Gastrocnemius medialis (tissue), 4 donors: ENCODE measurements around the gene C2orf76.

ENCODE experiments used
- POLR2A ChIP-seq, 2 donors: fragments of 450-650 bp; IDR thresholded peaks; one replicate each; pipeline ENCODE4 v1.6.1; 2017; ENCODE audit warnings: antibody characterized with exemption in 2 of 2, mild to moderate bottlenecking in 2 of 2, moderate library complexity in 2 of 2
- TF ChIP-seq, protein P1 (sequence below), 5 experiments: fragments of 450-650 bp in 3 of 5; fragments of 200-600 bp in 2 of 5; sonication (generic) in 2 of 5; IDR thresholded peaks in 4 of 5; conservative IDR thresholded peaks in 1 of 5; 1 replicate in 4 of 5; 2 replicates in 1 of 5; pipeline ENCODE4 v1.5.1; 2016 to 2019; ENCODE audit warnings: antibody characterized with exemption in 5 of 5, mild to moderate bottlenecking in 3 of 5, moderate library complexity in 3 of 5

DNA sequence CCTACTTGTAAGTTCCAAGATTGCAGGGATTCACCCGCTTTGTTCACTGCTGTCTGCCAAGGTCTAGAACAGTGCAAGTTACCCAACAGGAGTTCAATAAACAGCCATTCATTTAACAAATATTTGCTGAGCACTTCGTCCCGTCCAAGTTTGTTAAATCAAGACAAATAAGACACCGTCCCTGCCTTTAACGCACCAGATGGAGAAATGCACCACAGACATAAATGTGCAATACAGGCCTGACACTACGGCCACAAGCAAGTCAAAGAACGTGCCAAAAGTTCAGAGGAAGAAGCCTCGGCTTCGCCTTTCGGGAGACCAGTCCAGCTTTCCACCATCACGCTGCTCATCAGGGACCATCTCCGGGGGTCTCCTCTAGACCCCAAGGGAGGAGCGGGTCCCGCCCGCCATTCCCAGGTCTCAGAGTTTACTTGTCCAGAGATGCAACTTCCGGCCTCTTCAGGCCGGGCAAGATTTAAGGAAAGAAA, 429 bp downstream of the C2orf76 start:
- TF ChIP-seq, protein P1, sequence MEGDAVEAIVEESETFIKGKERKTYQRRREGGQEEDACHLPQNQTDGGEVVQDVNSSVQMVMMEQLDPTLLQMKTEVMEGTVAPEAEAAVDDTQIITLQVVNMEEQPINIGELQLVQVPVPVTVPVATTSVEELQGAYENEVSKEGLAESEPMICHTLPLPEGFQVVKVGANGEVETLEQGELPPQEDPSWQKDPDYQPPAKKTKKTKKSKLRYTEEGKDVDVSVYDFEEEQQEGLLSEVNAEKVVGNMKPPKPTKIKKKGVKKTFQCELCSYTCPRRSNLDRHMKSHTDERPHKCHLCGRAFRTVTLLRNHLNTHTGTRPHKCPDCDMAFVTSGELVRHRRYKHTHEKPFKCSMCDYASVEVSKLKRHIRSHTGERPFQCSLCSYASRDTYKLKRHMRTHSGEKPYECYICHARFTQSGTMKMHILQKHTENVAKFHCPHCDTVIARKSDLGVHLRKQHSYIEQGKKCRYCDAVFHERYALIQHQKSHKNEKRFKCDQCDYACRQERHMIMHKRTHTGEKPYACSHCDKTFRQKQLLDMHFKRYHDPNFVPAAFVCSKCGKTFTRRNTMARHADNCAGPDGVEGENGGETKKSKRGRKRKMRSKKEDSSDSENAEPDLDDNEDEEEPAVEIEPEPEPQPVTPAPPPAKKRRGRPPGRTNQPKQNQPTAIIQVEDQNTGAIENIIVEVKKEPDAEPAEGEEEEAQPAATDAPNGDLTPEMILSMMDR (IDR thresholded peaks at IDR 0.05 in 4 of 5, conservative IDR thresholded peaks at IDR 0.05 in 1 of 5), result no peak
- no peak for TF ChIP-seq POLR2A (IDR thresholded peaks at IDR 0.05)
